Heart left ventricle (tissue), 16 donors: ENCODE measurements around the gene AFDN. TPM values are rescaled to one million over a fixed set of nuclear protein-coding genes. Genes with fewer than 3 reads are reported as not detected.

ENCODE experiments used
- ATAC-seq, 4 donors: fragments of 200-7000 bp; cut with Tn5 transposase; one replicate each; pipeline ENCODE4 v1.9.1; 2020 to 2022; ENCODE audit warnings: moderate library complexity in 4 of 4, mild to moderate bottlenecking in 3 of 4, moderate number of reproducible peaks in 1 of 4
- DNase-seq, 5 donors: peaks; one replicate each; pipeline ENCODE4 v3.0.0-alpha.2; 2020
- H3K27ac ChIP-seq, 12 donors: fragments of 200-600 bp; sonication (generic) in 4 of 12; one replicate each; pipeline versions ENCODE4 v1.5.0 to v1.8.0; 2016 to 2022; ENCODE audit warnings: mild to moderate bottlenecking in 2 of 12
- H3K27me3 ChIP-seq, 9 donors: fragments of 200-600 bp; sonication (generic) in 2 of 9; one replicate each; pipeline versions ENCODE4 v1.5.1 to v1.8.0; 2016 to 2022; ENCODE audit warnings: mild to moderate bottlenecking in 3 of 9
- H3K36me3 ChIP-seq, 9 donors: fragments of 200-600 bp; sonication (generic) in 2 of 9; one replicate each; pipeline versions ENCODE4 v1.5.0 to v1.8.0; 2018 to 2022; ENCODE audit warnings: mild to moderate bottlenecking in 2 of 9
- H3K4me1 ChIP-seq, 12 donors: fragments of 200-600 bp; sonication (generic) in 4 of 12; one replicate each; pipeline versions ENCODE4 v1.5.0 to v1.8.0; 2016 to 2022; ENCODE audit warnings: mild to moderate bottlenecking in 3 of 12
- H3K4me3 ChIP-seq, 12 donors: fragments of 200-600 bp; sonication (generic) in 4 of 12; one replicate each; pipeline versions ENCODE4 v1.5.0 to v1.8.0; 2017 to 2022; ENCODE audit warnings: mild to moderate bottlenecking in 9 of 12, moderate library complexity in 4 of 12
- H3K9me3 ChIP-seq, 12 donors: fragments of 200-600 bp; sonication (generic) in 4 of 12; one replicate each; pipeline versions ENCODE4 v1.5.0 to v1.8.0; 2016 to 2022; ENCODE audit warnings: mild to moderate bottlenecking in 1 of 12
- CTCF ChIP-seq, 12 donors: fragments of 200-600 bp; sonication (generic) in 4 of 12; IDR thresholded peaks; one replicate each; pipeline versions ENCODE4 v1.5.0 to v1.8.0; 2018 to 2022; ENCODE audit warnings: antibody characterized with exemption in 12 of 12, mild to moderate bottlenecking in 5 of 12
- POLR2A ChIP-seq, 2 donors: fragments of 450-650 bp; IDR thresholded peaks; one replicate each; pipeline ENCODE4 v1.6.1; 2017; ENCODE audit warnings: antibody characterized with exemption in 2 of 2, mild to moderate bottlenecking in 2 of 2, moderate library complexity in 2 of 2
- WGBS, 4 donors: extraction: QIAGEN DNeasy Blood & Tissue Kit in 2 of 4; methylation state at CpG; one replicate each; pipeline versions ENCODE4 v1.1.5 to v1.1.7; 2013 to 2018; 5-methylcytosine and 5-hydroxymethylcytosine counted together
- intact Hi-C, 10 donors: fragments of 100-400 bp; cut with DNase I; formaldehyde crosslinking; loops; one replicate each; pipeline versions ENCODE4 v1.11.1 to v1.14.2; 2022
- polyA plus RNA-seq, 2 donors: library from polyadenylated mRNA; stranded (reverse); fragments of 200-250 nt; gene quantifications; one replicate each; pipeline ENCODE4 v1.2.3, GENCODE V29; 2013
- total RNA-seq, 9 donors: library from RNA; depleted of rRNA in 2 of 9; stranded (reverse); fragments of >200 nt in 2 of 9; fragmentation: NEBNext Ultra II Directional in 3 of 9; extraction: Animal tissue kit (Norgen Biotek cat#: 25700) in 3 of 9; gene quantifications; one replicate each; pipeline versions ENCODE4 v1.1.0 to v1.2.4, GENCODE V29; 2016 to 2023
- donor health status: ischemic (EF 13 %, LVEDD 7.1; RV severe dilation, severe dysfunction).
- donor health status: healthy with polysubstance abuse.
- donor health status: DM: no; HTN: yes; CAD: no.
- donor health status: DM: no; HTN: no; CAD: no.
- donor health status: ischemic (EF 25% LVEDD 6.9; RV normal size, moderate dysfunction).
- donor health status: ischemic (EF 25% LVEDD 5.7; RV mildly dilated, moderate dysfunction).
- donor health status: healthy.
- donor health status: DM: yes; HTN: yes; CAD: no.
- donor health status: ischemic (EF 35%, LVEDD 5.7; RV mildly dilated, moderate dysfunction).
- donor health status: nonischemic (EF 11% LVEDD 7.7; RV severe dilation, severe dysfunction).
- donor health status: DM: yes; HTN: yes; CAD: no.
- donor health status: PGD.
- donor health status: ischemic (EF 29% LVEDD 5.4; RV normal size, mild dysfunction).
- donor health status: nonischemic (EF 23%, LVEDD 6.1; RV moderate dilation, normal function).

Gene AFDN
- total and polyA plus RNA-seq, 11 donors, result 27.6 to 100 (median 50.4) TPM

GRCh38 chr6:167894965-167895364, 68.3 kb downstream of the AFDN start:
- Histone ChIP-seq H3K27me3 (no peaks in the 10 kb centered on the region), H3K36me3 (peaks cover 0 to 91% (median 23%) of the 10 kb centered on the region in 9 donors), H3K4me1 (peaks cover 0 to 3% (median 0%) of the 10 kb centered on the region in 12 donors), H3K9me3 (no peaks in the 10 kb centered on the region), H3K4me3 (no peak overlapping the region), H3K27ac (no peak overlapping the region)
- TF ChIP-seq CTCF (IDR thresholded peaks at IDR 0.05), result no peak
- no peak for TF ChIP-seq POLR2A (IDR thresholded peaks at IDR 0.05)
- no peak for DNase-seq
- WGBS, 4 donors, result 59 to 78% (median 72%) methylated on average over 3 of the region's 3 CpGs
- ATAC-seq, result no peak
- intact Hi-C loops, result loop anchor here in 6 of 10 donors (5.0 to 10.0 kb wide), 8 partner anchors 60 to 680 kb away; partner anchors contain the start of gene AFDN (in 1 of the 6)

DNA sequence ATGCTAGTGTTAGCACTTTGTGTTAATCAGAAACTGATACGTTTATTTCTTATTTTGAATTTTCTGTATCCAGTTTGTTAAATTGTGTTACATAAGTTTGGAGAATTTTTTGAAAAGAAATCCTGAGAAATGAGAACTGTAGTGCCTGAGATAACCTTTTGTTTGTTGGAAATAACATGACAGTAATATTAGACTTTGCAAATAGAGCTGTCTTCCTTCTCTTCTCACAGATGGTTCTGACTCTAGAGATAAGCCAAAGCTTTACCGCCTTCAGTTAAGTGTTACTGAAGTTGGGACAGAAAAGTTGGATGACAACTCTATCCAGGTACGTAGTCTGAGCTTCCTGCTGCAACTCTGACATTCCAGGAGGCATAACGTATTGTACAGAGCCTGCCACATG, 69.9 kb downstream of the AFDN start:
- no peaks in the 10 kb centered on the region for H3K9me3 ChIP-seq
- peaks cover 0 to 3% (median 0%) of the 10 kb centered on the region in 12 donors for H3K4me1 ChIP-seq
- no peak for TF ChIP-seq POLR2A (IDR thresholded peaks at IDR 0.05)
- no peak for TF ChIP-seq CTCF (IDR thresholded peaks at IDR 0.05)
- no peaks in the 10 kb centered on the region for H3K27me3 ChIP-seq
- no peak overlapping the region for H3K4me3 ChIP-seq
- ATAC-seq (no peak), DNase-seq (no peak)
- H3K36me3 ChIP-seq, result peaks cover 0 to 90% (median 21%) of the 10 kb centered on the region in 9 donors
- intact Hi-C loops, result loop anchor here in 6 of 10 donors (5.0 to 10.0 kb wide), 8 partner anchors 62 to 682 kb away; partner anchors contain the start of gene AFDN (in 1 of the 6)
- H3K27ac ChIP-seq, result no peak overlapping the region
- WGBS, 4 donors, result 62 to 75% (median 68%) methylated on average over 4 of the region's 4 CpGs

GRCh38 chr6:167898673-167899311, 72.1 kb downstream of the AFDN start:
- no peak overlapping the region for H3K27ac ChIP-seq
- H3K4me1 ChIP-seq, result peaks cover 0 to 3% (median 0%) of the 10 kb centered on the region in 12 donors
- DNase-seq (no peak), ATAC-seq (peak in 1 of 4 donors; percentile 62)
- 79 to 82% (median 81%) methylated on average over 3 of the region's 3 CpGs for WGBS, 4 donors
- TF ChIP-seq CTCF (IDR thresholded peaks at IDR 0.05) (peak; percentile 53 to 89 (median 80)), POLR2A (IDR thresholded peaks at IDR 0.05) (no peak)
- H3K4me3 ChIP-seq, result no peak overlapping the region
- intact Hi-C loops, result loop anchor here (2.0 to 10.0 kb wide), 11 partner anchors 64 to 684 kb away; partner anchors contain the start of gene AFDN (in 1 of the 10)
- H3K36me3 ChIP-seq, result peaks cover 0 to 90% (median 19%) of the 10 kb centered on the region in 9 donors
- H3K27me3 ChIP-seq, result no peaks in the 10 kb centered on the region
- H3K9me3 ChIP-seq, result no peaks in the 10 kb centered on the region

GRCh38 chr6:167904791-167905190, 78.1 kb downstream of the AFDN start:
- intact Hi-C loops, result loop anchor here in 8 of 10 donors (5.0 to 10.0 kb wide), 4 partner anchors 148 to 450 kb away; no protein-coding TSS in a partner anchor
- Histone ChIP-seq H3K9me3 (no peaks in the 10 kb centered on the region), H3K27me3 (no peaks in the 10 kb centered on the region), H3K36me3 (peaks cover 0 to 62% (median 28%) of the 10 kb centered on the region in 9 donors), H3K27ac (no peak overlapping the region), H3K4me3 (no peak overlapping the region), H3K4me1 (peaks cover 0 to 22% (median 9%) of the 10 kb centered on the region in 12 donors)
- no peak for DNase-seq
- no peak for ATAC-seq
- TF ChIP-seq POLR2A (IDR thresholded peaks at IDR 0.05), result no peak
- no peak for TF ChIP-seq CTCF (IDR thresholded peaks at IDR 0.05)
- 73 to 90% (median 87%) methylated on average over 5 of the region's 5 CpGs for WGBS, 4 donors
